ENCODE measurements around the gene ARL8B. TPM values are rescaled to one million over a fixed set of nuclear protein-coding genes. Genes with fewer than 3 reads are reported as not detected.
"Not testable (repeated sequence)": the region's sequence is repeated elsewhere in the genome, so short reads cannot be mapped to it uniquely, and the experiment has no call there.

ARL8B gene
- total and polyA plus RNA-seq, 2 of the 8 experiments (the other 6 are each of a cell fraction or from before 2014, with no cell fraction given) = 14.5 to 27.8 TPM

- TF ChIP-seq CTBP2 (IDR thresholded peaks at IDR 0.05; ENCODE audit: borderline replicate concordance, insufficient read depth, insufficient read length, low read length) (no peak), RFX5 (IDR thresholded peaks at IDR 0.05; ENCODE audit: borderline replicate concordance, low read depth, low read length) (no peak), ZNF274 (IDR thresholded peaks at IDR 0.05; ENCODE audit: borderline replicate concordance, extremely low read depth, low read length) (no peak), SUZ12 (IDR thresholded peaks at IDR 0.05; ENCODE audit: low read length) (no peak), BRCA1 (IDR thresholded peaks at IDR 0.05; ENCODE audit: low read depth, low read length) (no peak)
These were observed 23.0 kb downstream of the ARL8B start (continued) for GRCh38 chr3:5145120-5145519.

GRCh38 chr3:5147152-5147551 is 25.1 kb downstream of the ARL8B start:
- Histone ChIP-seq H3K9me3 (ENCODE audit: insufficient read depth in 2 of 2, low read depth in 1 of 2, low read length in 1 of 2) (peaks cover 20 to 21% of the 10 kb centered on the region in 2 experiments), H3K79me2 (ENCODE audit: control insufficient read depth in 1 of 2, insufficient read depth in 2 of 2, low read length in 2 of 2) (peaks cover 2 to 95% of the 10 kb centered on the region in 2 experiments)
- CTCF ChIA-PET (ENCODE audit: partially characterized antibody) = not testable (repeated sequence)

More at GRCh38 chr3:5147152-5147551, 25.1 kb downstream of the ARL8B start:
- H2BK5ac ChIP-seq (ENCODE audit: low read depth, low read length); FAIRE-seq; H2BK120ac ChIP-seq (replicated peaks; ENCODE audit: low read depth, low read length); H2BK12ac ChIP-seq (ENCODE audit: low read depth, low read length); H3K9ac ChIP-seq (replicated peaks in 1 of 4; ENCODE audit: extremely low read depth in 1 of 4, low read depth in 3 of 4, low read length in 3 of 4); H3K4me3 ChIP-seq (ENCODE audit: extremely low read depth in 1 of 4, insufficient read depth in 2 of 4, low read depth in 3 of 4, low read length in 4 of 4); H4K20me1 ChIP-seq (replicated peaks in 1 of 2; ENCODE audit: control insufficient read depth in 1 of 2, insufficient read depth in 2 of 2, low read length in 2 of 2); H3K18ac ChIP-seq (ENCODE audit: extremely low read depth, low read length); H3K23ac ChIP-seq (ENCODE audit: insufficient read length); H3K23me2 ChIP-seq (ENCODE audit: low read depth, low read length); H4K91ac ChIP-seq (replicated peaks; ENCODE audit: insufficient read length, low read length); H3K4me1 ChIP-seq (replicated peaks in 1 of 4; ENCODE audit: control insufficient read depth in 3 of 4, insufficient read depth in 4 of 4, low read length in 3 of 4); H3K4me2 ChIP-seq (ENCODE audit: insufficient read depth in 1 of 2, low read depth in 2 of 2, low read length in 2 of 2); DNase-seq (ENCODE audit: low read depth in 1 of 2, low spot score in 2 of 2); H2AFZ ChIP-seq (ENCODE audit: low read length); H3K56ac ChIP-seq (replicated peaks; ENCODE audit: insufficient read length, low read depth, low read length); H3K14ac ChIP-seq (ENCODE audit: insufficient read length); H3K36me3 ChIP-seq (ENCODE audit: control insufficient read depth in 2 of 4, insufficient read depth in 4 of 4, low read length in 3 of 4); H4K5ac ChIP-seq (ENCODE audit: insufficient read length, low read depth, low read length); H3K4ac ChIP-seq (replicated peaks; ENCODE audit: insufficient read length, low read depth, low read length); H2BK20ac ChIP-seq (ENCODE audit: low read length); H3K27ac ChIP-seq (ENCODE audit: low read depth, low read length); H2BK15ac ChIP-seq (ENCODE audit: low read length); POLR2A ChIA-PET (ENCODE audit: partially characterized antibody); H4K8ac ChIP-seq (ENCODE audit: extremely low read depth, insufficient read depth, low read length); H3K27me3 ChIP-seq (replicated peaks in 1 of 4; ENCODE audit: control insufficient read depth in 3 of 4, extremely low read depth in 1 of 4, insufficient read depth in 3 of 4, low read length in 3 of 4); H2AK5ac ChIP-seq (ENCODE audit: low read depth, low read length); H3K79me1 ChIP-seq (ENCODE audit: low read depth, low read length): not testable (repeated sequence)
- 85% methylated on average over 5 of the region's 5 CpGs; no CpG with 5 or more reads in 1 of the 2 experiments for WGBS, 2 experiments (ENCODE audit: extremely low coverage in 1 of 2, insufficient coverage in 1 of 2, insufficient read length in 1 of 2, insufficient replicate concordance in 2 of 2, low coverage in 1 of 2, low lambda C conversion rate in 2 of 2, missing lambda C conversion rate in 1 of 2)

All from H1 (cell line).